Gastrocnemius medialis (tissue), 4 donors: ENCODE measurements around the gene EIF4E2. TPM values are rescaled to one million over a fixed set of nuclear protein-coding genes. Genes with fewer than 3 reads are reported as not detected.

Experiments used
- ATAC-seq, 2 donors: fragments of 150-250 bp; one replicate each; pipeline ENCODE4 v1.9.1; 2016
- DNase-seq, 2 donors: peaks; one replicate each; pipeline ENCODE4 v3.0.0-alpha.2; 2019
- H3K27ac ChIP-seq, 4 donors: fragments of 200-600 bp; sonication (generic); 1 replicate in 1 of 4; 2 replicates in 3 of 4; pipeline ENCODE4 v1.5.1; 2016 to 2018; ENCODE audit warnings: mild to moderate bottlenecking in 2 of 4, moderate library complexity in 1 of 4
- H3K27me3 ChIP-seq, 3 donors: fragments of 200-600 bp; sonication (generic) in 2 of 3; 1 replicate in 1 of 3; 2 replicates in 2 of 3; pipeline versions ENCODE4 v1.5.1 to v1.6.0; 2016 to 2019; ENCODE audit warnings: mild to moderate bottlenecking in 1 of 3, moderate library complexity in 1 of 3
- H3K36me3 ChIP-seq, 2 donors: fragments of 200-600 bp; sonication (generic) in 1 of 2; one replicate each; pipeline ENCODE4 v1.5.1; 2017 to 2018
- H3K4me1 ChIP-seq, 2 donors: fragments of 200-600 bp; sonication (generic) in 1 of 2; one replicate each; pipeline ENCODE4 v1.5.1; 2016 to 2017; ENCODE audit warnings: mild to moderate bottlenecking in 2 of 2
- H3K4me3 ChIP-seq, 4 donors: fragments of 200-600 bp; sonication (generic) in 3 of 4; 1 replicate in 1 of 4; 2 replicates in 3 of 4; pipeline ENCODE4 v1.5.1; 2016 to 2019; ENCODE audit warnings: mild to moderate bottlenecking in 2 of 4
- H3K9me3 ChIP-seq, 3 donors: fragments of 200-600 bp; sonication (generic) in 2 of 3; 1 replicate in 1 of 3; 2 replicates in 2 of 3; pipeline ENCODE4 v1.5.1; 2016 to 2019
- CTCF ChIP-seq, 5 experiments: fragments of 450-650 bp in 3 of 5; fragments of 200-600 bp in 2 of 5; sonication (generic) in 2 of 5; IDR thresholded peaks in 4 of 5; conservative IDR thresholded peaks in 1 of 5; 1 replicate in 4 of 5; 2 replicates in 1 of 5; pipeline ENCODE4 v1.5.1; 2016 to 2019; ENCODE audit warnings: antibody characterized with exemption in 5 of 5, mild to moderate bottlenecking in 3 of 5, moderate library complexity in 3 of 5
- POLR2A ChIP-seq, 2 donors: fragments of 450-650 bp; IDR thresholded peaks; one replicate each; pipeline ENCODE4 v1.6.1; 2017; ENCODE audit warnings: antibody characterized with exemption in 2 of 2, mild to moderate bottlenecking in 2 of 2, moderate library complexity in 2 of 2
- in situ Hi-C, 4 donors: fragments of 200-750 bp; cut with MboI; loops; one replicate each; pipeline versions ENCODE4 v1.15.0 to v1.8.0; 2017; ENCODE audit warnings: low sequenced_read_pairs in 4 of 4
- intact Hi-C: fragments of 100-400 bp; cut with DNase I; formaldehyde crosslinking; loops from one replicate; pipeline ENCODE4 v1.15.1; 2023; ENCODE audit warnings: low total_unique reads
- total RNA-seq, 4 donors: library from RNA; depleted of rRNA; stranded (reverse); fragments of >200 nt; gene quantifications; one replicate each; pipeline versions ENCODE4 v1.1.0 to v1.2.3, GENCODE V29; 2016

EIF4E2 gene
- total RNA-seq, 4 donors from 2014 or later, result 57.9 to 111 (median 71.2) TPM

- ATAC-seq (no peak), DNase-seq (no peak)
- in situ Hi-C loops (loop anchor here in 1 of 4 donors (25.0 kb wide), 1 partner anchor 594 kb away; no protein-coding TSS in a partner anchor), intact Hi-C loops (no loop called here)
- no peak overlapping the region for H3K4me3 ChIP-seq
- no peak overlapping the region for H3K27ac ChIP-seq
- no peaks in the 10 kb centered on the region for H3K36me3 ChIP-seq
- H3K27me3 ChIP-seq, result peaks cover 0 to 9% (median 0%) of the 10 kb centered on the region in 3 donors
- no peaks in the 10 kb centered on the region for H3K9me3 ChIP-seq
- H3K4me1 ChIP-seq, result peaks cover 0 to 14% of the 10 kb centered on the region in 2 donors
- no peak for TF ChIP-seq POLR2A (IDR thresholded peaks at IDR 0.05)
- TF ChIP-seq CTCF (IDR thresholded peaks at IDR 0.05 in 4 of 5, conservative IDR thresholded peaks at IDR 0.05 in 1 of 5), result no peak
Measured at GRCh38 chr2:232506709-232507108, 43.8 kb upstream of the EIF4E2 start.

- H3K27me3 ChIP-seq, result peaks cover 0 to 8% (median 0%) of the 10 kb centered on the region in 3 donors
- no peaks in the 10 kb centered on the region for H3K9me3 ChIP-seq
- no peak overlapping the region for H3K4me3 ChIP-seq
- in situ Hi-C loops (loop anchor here in 1 of 4 donors (25.0 kb wide), 1 partner anchor 596 kb away; no protein-coding TSS in a partner anchor), intact Hi-C loops (no loop called here)
- TF ChIP-seq POLR2A (IDR thresholded peaks at IDR 0.05), result no peak
- no peak for TF ChIP-seq CTCF (IDR thresholded peaks at IDR 0.05 in 4 of 5, conservative IDR thresholded peaks at IDR 0.05 in 1 of 5)
- peaks cover 0 to 4% of the 10 kb centered on the region in 2 donors for H3K4me1 ChIP-seq
- ATAC-seq (no peak), DNase-seq (no peak)
- no peaks in the 10 kb centered on the region for H3K36me3 ChIP-seq
- no peak overlapping the region for H3K27ac ChIP-seq
Measured at GRCh38 chr2:232508251-232508650, 42.2 kb upstream of the EIF4E2 start.

- Histone ChIP-seq H3K9me3 (no peaks in the 10 kb centered on the region), H3K27me3 (no peaks in the 10 kb centered on the region), H3K36me3 (no peaks in the 10 kb centered on the region), H3K4me1 (peaks cover 26 to 27% of the 10 kb centered on the region in 2 donors), H3K27ac (no peak overlapping the region), H3K4me3 (no peak overlapping the region)
- intact Hi-C loops, result no loop called here
- no peak for TF ChIP-seq POLR2A (IDR thresholded peaks at IDR 0.05)
- TF ChIP-seq CTCF (IDR thresholded peaks at IDR 0.05 in 4 of 5, conservative IDR thresholded peaks at IDR 0.05 in 1 of 5), result no peak
- in situ Hi-C loops, result loop anchor here in 2 of 4 donors (10.0 to 25.0 kb wide), 2 partner anchors 57 to 599 kb away; partner anchors contain the start of gene ALPI (in 1 of the 2)
- DNase-seq, result peak in 1 of 2 donors; percentile 38
- no peak for ATAC-seq
Measured at GRCh38 chr2:232511336-232511890, 39.1 kb upstream of the EIF4E2 start.

- intact Hi-C loops, result no loop called here
- in situ Hi-C loops, result loop anchor here in 2 of 4 donors (10.0 to 25.0 kb wide), 2 partner anchors 58 to 600 kb away; partner anchors contain the start of gene ALPI (in 1 of the 2)
- H3K27me3 ChIP-seq, result no peaks in the 10 kb centered on the region
- H3K36me3 ChIP-seq, result no peaks in the 10 kb centered on the region
- ATAC-seq, result no peak
- no peak overlapping the region for H3K4me3 ChIP-seq
- DNase-seq, result no peak
- peaks cover 26 to 27% of the 10 kb centered on the region in 2 donors for H3K4me1 ChIP-seq
- TF ChIP-seq POLR2A (IDR thresholded peaks at IDR 0.05) (no peak), CTCF (IDR thresholded peaks at IDR 0.05 in 4 of 5, conservative IDR thresholded peaks at IDR 0.05 in 1 of 5) (no peak)
- no peak overlapping the region for H3K27ac ChIP-seq
- H3K9me3 ChIP-seq, result no peaks in the 10 kb centered on the region
Measured at GRCh38 chr2:232512602-232513001, 37.9 kb upstream of the EIF4E2 start.
